ENCODE measurements around the gene AKAP13. TPM values are rescaled to one million over a fixed set of nuclear protein-coding genes. Genes with fewer than 3 reads are reported as not detected.

AKAP13 gene
- total RNA-seq, 1 experiment from 2014 or later = 47.3 TPM

DNA sequence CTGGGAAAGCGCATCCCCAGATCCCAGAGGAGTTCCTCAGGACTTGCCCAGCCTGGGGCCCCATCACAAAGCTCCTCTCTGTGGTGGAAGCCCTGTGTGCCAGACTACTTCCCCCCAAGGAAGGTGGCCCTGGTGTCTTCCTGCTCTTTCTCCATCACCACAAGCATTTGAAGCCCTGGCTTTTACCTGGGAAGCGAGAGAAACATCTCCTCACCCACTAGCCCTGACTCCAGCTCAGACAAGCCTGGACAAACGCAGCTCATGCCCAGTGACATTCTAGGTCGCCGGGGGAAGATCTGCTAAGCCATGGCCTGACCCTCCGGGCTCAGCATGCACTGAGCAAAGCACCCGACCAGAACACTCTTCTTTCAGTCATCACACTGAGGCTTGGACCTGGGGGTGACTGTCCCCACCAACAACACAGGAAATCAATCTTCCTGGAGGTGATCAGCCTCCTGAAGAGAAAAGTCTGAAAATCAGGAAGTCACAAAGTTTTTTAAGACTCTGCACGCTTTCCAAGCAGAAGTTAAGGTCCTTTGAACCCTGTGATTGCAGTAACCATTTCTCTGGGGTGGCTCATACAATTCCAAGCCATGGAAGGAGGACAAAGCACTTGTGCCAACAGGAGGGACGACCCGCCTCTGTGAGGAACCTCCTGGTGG lies 373.5 kb downstream of the AKAP13 start:
- H4K91ac ChIP-seq (ENCODE audit: insufficient read length, low read depth, low read length) = no peak overlapping the region
- TF ChIP-seq, protein P1, sequence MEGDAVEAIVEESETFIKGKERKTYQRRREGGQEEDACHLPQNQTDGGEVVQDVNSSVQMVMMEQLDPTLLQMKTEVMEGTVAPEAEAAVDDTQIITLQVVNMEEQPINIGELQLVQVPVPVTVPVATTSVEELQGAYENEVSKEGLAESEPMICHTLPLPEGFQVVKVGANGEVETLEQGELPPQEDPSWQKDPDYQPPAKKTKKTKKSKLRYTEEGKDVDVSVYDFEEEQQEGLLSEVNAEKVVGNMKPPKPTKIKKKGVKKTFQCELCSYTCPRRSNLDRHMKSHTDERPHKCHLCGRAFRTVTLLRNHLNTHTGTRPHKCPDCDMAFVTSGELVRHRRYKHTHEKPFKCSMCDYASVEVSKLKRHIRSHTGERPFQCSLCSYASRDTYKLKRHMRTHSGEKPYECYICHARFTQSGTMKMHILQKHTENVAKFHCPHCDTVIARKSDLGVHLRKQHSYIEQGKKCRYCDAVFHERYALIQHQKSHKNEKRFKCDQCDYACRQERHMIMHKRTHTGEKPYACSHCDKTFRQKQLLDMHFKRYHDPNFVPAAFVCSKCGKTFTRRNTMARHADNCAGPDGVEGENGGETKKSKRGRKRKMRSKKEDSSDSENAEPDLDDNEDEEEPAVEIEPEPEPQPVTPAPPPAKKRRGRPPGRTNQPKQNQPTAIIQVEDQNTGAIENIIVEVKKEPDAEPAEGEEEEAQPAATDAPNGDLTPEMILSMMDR (conservative IDR thresholded peaks at IDR 0.05) = no peak
- H2AK5ac ChIP-seq (ENCODE audit: insufficient read length, low read length) = no peak overlapping the region
- no peaks in the 10 kb centered on the region for H3K79me1 ChIP-seq (ENCODE audit: insufficient read depth, low read depth, low read length, poor library complexity, severe bottlenecking)
- H4K8ac ChIP-seq (replicated peaks; ENCODE audit: insufficient read length, low read depth, low read length) = no peak overlapping the region
- no peak overlapping the region for H2BK20ac ChIP-seq (ENCODE audit: low read depth, low read length, poor library complexity, severe bottlenecking)
- no peak overlapping the region for H3K4me2 ChIP-seq (ENCODE audit: insufficient read depth, insufficient read length, low read length)
- H4K5ac ChIP-seq (ENCODE audit: insufficient read length, low read depth, low read length) = no peak overlapping the region
- no peak overlapping the region for H3K9ac ChIP-seq (ENCODE audit: extremely low read depth, insufficient read length, low read length)
- no peak overlapping the region for H3K4me3 Mint-ChIP-seq
- no peak overlapping the region for H3K27ac ChIP-seq (ENCODE audit: insufficient read length, low read depth, low read length)
- no peaks in the 10 kb centered on the region for H3K9me3 Mint-ChIP-seq
- WGBS (ENCODE audit: extremely low coverage, insufficient read length, low lambda C conversion rate) = no CpG with 5 or more reads among the region's 10 CpGs
- peaks cover 15 to 44% (median 32%) of the 10 kb centered on the region in 3 experiments; a peak in 6 of 7 replicates for H3K36me3 Mint-ChIP-seq (ENCODE audit: insufficient read depth in 1 of 3, low read depth in 3 of 3)
- H2AFZ ChIP-seq (ENCODE audit: low read length) = no peak overlapping the region
- H4K20me1 ChIP-seq (ENCODE audit: control insufficient read depth, insufficient read depth, insufficient read length) = no peaks in the 10 kb centered on the region
- H3K56ac ChIP-seq (ENCODE audit: insufficient read length, low read depth, low read length) = no peak overlapping the region
- no peaks in the 10 kb centered on the region for H3K27me3 ChIP-seq (ENCODE audit: insufficient read depth, low read length)
- H3K27me3 Mint-ChIP-seq (ENCODE audit: low read depth) = no peaks in the 10 kb centered on the region; the same call in 1 of the 2 replicates
- no peak overlapping the region for H3K18ac ChIP-seq (ENCODE audit: insufficient read length, low read depth, low read length)
- H3K23me2 ChIP-seq (ENCODE audit: insufficient read length, low read depth, low read length, poor library complexity, severe bottlenecking) = peaks cover 4% of the 10 kb centered on the region
- no peak overlapping the region for H2BK15ac ChIP-seq (ENCODE audit: low read depth, low read length)
- no peak overlapping the region for H2BK12ac ChIP-seq (ENCODE audit: insufficient read length, low read depth, low read length)
- no peaks in the 10 kb centered on the region for H3K9me3 ChIP-seq (ENCODE audit: control insufficient read depth, low read depth, low read length)
- peak; percentile 20 for DNase-seq
- H3K27ac Mint-ChIP-seq = peak overlapping the region in 2 of 3 experiments; percentile 73 to 80; a peak in 3 of 7 replicates
- peaks cover 44 to 49% of the 10 kb centered on the region in 2 experiments for H3K4me1 Mint-ChIP-seq
- H3K23ac ChIP-seq (ENCODE audit: insufficient read length, low read depth, low read length) = no peak overlapping the region
- no peak overlapping the region for H3K14ac ChIP-seq (ENCODE audit: insufficient read depth, low read length)
- no peak overlapping the region for H2BK120ac ChIP-seq (ENCODE audit: low read depth, low read length, poor library complexity, severe bottlenecking)
- H3T11ph ChIP-seq (ENCODE audit: low read length) = no peak overlapping the region
- H3K79me2 ChIP-seq (ENCODE audit: insufficient read depth, low read length) = no peaks in the 10 kb centered on the region
- H2BK5ac ChIP-seq (ENCODE audit: insufficient read length, low read length) = no peak overlapping the region
- peaks cover 5% of the 10 kb centered on the region; the same call in 1 of the 2 replicates for H3K4me1 ChIP-seq (ENCODE audit: insufficient read depth, low read length)
- no peak overlapping the region for H3K4ac ChIP-seq (ENCODE audit: low read depth, low read length)
